Mesothelial cell of epicardium (in vitro differentiated cells): ENCODE measurements around the gene CXADR. TPM values are rescaled to one million over a fixed set of nuclear protein-coding genes. Genes with fewer than 3 reads are reported as not detected.
A peak's percentile ranks its signal among the peaks of the same experiment; 100 is the strongest.
"Not testable (repeated sequence)": the region's sequence is repeated elsewhere in the genome, so short reads cannot be mapped to it uniquely, and the experiment has no call there.

Source experiments
- DNase-seq, 2 experiments: peaks; one replicate each; pipeline ENCODE4 v3.0.0; 2021; ENCODE audit warnings: low spot score in 2 of 2; ENCODE audit not compliant: unreplicated experiment in 2 of 2
- H3K27ac Mint-ChIP-seq: 2 replicates; pipeline ENCODE4 v1.8.0; 2021; ENCODE audit warnings: mixed read lengths
- H3K27me3 Mint-ChIP-seq: 2 replicates; pipeline ENCODE4 v1.8.0; 2021; ENCODE audit warnings: low read depth, mixed read lengths
- H3K36me3 Mint-ChIP-seq: 2 replicates; pipeline ENCODE4 v1.8.0; 2021; ENCODE audit warnings: mixed read lengths
- H3K4me1 Mint-ChIP-seq: 2 replicates; pipeline ENCODE4 v1.8.0; 2021; ENCODE audit warnings: mixed read lengths
- H3K4me3 Mint-ChIP-seq: 2 replicates; pipeline ENCODE4 v1.8.0; 2021; ENCODE audit warnings: mild to moderate bottlenecking, moderate library complexity, mixed read lengths
- H3K9me3 Mint-ChIP-seq: 2 replicates; pipeline ENCODE4 v1.8.0; 2021; ENCODE audit warnings: mixed read lengths
- total RNA-seq: library from RNA; stranded (reverse); gene quantifications from 3 replicates; pipeline ENCODE4 v1.2.1, GENCODE V29; 2021
- TF ChIP-seq, protein P1 (sequence below): fragments of 200-600 bp; sonication (generic); IDR thresholded peaks from one replicate; pipeline ENCODE4 v1.5.0; 2021; ENCODE audit warnings: antibody characterized with exemption; ENCODE audit not compliant: unreplicated experiment

Gene CXADR
- total RNA-seq, 1 donor from 2014 or later: 37.5 TPM

DNA sequence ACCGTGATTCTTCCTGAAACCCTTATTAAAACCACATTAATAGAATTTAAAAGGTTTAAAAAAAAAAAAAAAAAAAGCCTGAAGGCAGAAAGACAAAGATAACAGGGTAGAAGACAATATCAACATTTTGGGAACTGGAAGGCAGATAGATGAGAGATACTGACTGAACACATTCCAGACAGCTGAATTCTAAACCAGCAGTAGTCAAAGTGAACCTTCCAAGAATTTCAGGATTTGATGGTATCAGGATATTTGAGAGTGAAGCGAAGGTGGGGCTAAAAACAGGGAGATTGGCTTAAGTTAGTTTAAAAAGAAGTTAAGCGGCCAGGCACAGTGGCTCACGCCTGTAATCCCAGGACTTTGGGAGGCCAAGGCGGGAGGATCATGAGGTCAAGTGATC, 5.3 kb upstream of the CXADR start:
- Mint-ChIP-seq H3K27me3 (peaks cover 12% of the 10 kb centered on the region), H3K27ac (no peak overlapping the region), H3K9me3 (peaks cover 7% of the 10 kb centered on the region), H3K4me3 (no peak overlapping the region), H3K36me3 (peaks cover 4% of the 10 kb centered on the region), H3K4me1 (peaks cover 8% of the 10 kb centered on the region)
- TF ChIP-seq, protein P1, sequence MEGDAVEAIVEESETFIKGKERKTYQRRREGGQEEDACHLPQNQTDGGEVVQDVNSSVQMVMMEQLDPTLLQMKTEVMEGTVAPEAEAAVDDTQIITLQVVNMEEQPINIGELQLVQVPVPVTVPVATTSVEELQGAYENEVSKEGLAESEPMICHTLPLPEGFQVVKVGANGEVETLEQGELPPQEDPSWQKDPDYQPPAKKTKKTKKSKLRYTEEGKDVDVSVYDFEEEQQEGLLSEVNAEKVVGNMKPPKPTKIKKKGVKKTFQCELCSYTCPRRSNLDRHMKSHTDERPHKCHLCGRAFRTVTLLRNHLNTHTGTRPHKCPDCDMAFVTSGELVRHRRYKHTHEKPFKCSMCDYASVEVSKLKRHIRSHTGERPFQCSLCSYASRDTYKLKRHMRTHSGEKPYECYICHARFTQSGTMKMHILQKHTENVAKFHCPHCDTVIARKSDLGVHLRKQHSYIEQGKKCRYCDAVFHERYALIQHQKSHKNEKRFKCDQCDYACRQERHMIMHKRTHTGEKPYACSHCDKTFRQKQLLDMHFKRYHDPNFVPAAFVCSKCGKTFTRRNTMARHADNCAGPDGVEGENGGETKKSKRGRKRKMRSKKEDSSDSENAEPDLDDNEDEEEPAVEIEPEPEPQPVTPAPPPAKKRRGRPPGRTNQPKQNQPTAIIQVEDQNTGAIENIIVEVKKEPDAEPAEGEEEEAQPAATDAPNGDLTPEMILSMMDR: no peak
- DNase-seq: no peak

DNA sequence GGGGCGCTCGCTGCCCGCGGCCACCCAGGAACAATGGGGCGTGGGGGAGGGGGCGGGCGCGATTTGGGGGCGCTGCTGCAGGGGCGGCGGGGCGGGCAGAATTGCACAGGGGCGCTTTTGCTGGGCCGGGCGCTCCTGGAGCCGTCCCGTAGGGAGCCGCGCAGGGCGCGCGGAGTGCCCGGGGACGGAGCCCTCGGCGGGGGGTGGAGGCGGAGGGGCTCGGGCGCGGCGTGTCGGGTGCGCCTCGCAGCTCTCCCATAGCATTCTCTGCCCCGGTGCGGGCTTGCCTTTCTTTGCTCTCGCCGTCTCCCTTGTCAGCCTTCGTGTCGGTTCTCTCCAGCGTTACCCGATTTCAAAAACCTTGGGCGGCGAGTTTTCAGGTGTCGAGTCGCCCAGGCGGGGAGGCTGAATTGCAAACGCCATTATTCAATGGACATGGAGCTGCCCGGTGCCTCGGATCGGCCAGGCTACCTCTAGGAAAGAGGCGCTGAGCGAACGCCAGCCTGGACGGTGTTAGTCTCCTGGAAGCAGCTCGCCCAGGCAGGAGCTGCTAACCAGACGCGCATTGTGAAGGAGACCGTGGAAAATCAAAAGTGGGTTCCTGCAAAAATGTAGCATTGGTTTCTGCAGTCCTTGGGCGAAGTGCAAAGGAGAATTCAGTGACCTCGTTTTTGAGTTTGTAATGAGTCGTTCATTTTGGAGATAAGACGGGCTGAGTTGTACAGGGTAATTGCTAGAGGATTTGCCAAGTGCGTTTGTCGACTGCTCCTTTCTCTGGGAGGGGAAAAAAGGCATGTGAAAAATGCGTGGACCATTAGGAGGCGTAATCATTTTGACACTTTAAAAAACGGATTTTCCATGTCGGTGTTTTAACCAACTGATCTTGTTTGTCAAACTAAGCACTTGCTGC, 626 bp downstream of the CXADR start:
- TF ChIP-seq, protein P1: no peak
- H3K27me3 Mint-ChIP-seq: peaks cover 19% of the 10 kb centered on the region
- peak overlapping the region; percentile 98 for H3K27ac Mint-ChIP-seq
- peak; percentile 35 to 58 for DNase-seq
- H3K36me3 Mint-ChIP-seq: no peaks in the 10 kb centered on the region
- H3K4me1 Mint-ChIP-seq: peaks cover 24% of the 10 kb centered on the region
- H3K4me3 Mint-ChIP-seq: peak overlapping the region; percentile 90
- no peaks in the 10 kb centered on the region for H3K9me3 Mint-ChIP-seq

DNA sequence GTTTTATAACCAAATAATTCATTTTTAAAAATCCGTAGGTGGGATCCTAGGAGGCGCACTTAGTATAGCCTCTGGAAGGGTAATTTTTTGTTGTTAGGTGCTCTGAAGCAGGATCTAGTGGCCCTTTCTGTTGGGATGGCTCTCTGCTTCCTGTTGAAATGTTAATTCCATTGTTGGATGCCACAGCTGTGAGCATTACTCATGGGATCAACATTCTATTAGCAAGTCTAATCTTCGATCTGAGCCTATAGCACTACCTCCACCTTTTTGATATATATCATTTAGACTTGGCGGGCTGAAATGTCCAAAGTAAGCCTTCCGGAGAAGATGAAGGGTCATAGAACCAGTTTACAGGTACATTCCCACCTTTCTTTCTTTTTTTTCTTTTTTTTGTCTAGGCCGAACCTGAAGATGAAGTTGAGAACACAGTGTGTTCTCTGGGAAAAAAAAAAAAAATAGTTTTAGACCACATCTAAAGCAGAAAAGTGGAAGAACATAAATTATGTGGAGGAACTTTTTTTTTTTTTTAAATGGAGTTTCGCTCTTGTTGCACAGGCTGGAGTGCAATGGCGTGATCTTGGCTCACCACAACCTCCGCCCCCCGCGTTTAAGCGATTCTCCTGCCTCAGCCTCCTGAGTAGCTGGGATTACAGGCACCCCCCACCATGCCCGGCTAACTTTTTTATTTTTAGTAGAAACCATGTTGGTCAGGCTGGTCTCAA, 1.4 kb downstream of the CXADR start:
- no peaks in the 10 kb centered on the region for H3K9me3 Mint-ChIP-seq
- peaks cover 24% of the 10 kb centered on the region for H3K4me1 Mint-ChIP-seq
- peak overlapping the region; percentile 90 for H3K4me3 Mint-ChIP-seq
- no peak for DNase-seq
- no peaks in the 10 kb centered on the region for H3K36me3 Mint-ChIP-seq
- H3K27ac Mint-ChIP-seq: peak overlapping the region; percentile 98
- peaks cover 19% of the 10 kb centered on the region for H3K27me3 Mint-ChIP-seq
- TF ChIP-seq, protein P1: no peak

DNA sequence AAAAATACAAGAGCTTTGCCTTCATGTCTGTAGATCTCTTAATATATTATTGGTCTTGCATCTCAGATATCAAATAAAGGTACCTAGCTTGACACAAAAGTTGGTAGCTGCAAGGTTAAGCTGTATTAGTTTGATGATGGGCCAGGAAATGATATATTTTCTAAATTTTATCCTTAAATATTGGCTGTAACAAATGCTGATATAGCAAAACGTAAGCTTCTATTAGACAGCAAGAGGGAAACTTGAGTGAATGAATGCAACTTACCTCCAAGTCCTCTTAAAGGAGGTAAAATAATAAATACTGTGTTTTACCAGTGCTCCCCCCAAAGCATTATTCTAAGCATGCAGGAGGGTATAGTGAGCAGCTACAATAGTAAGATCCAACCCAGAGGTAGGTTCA, 4.2 kb downstream of the CXADR start:
- not testable (repeated sequence) for H3K4me3 Mint-ChIP-seq, DNase-seq, H3K27ac Mint-ChIP-seq, H3K9me3 Mint-ChIP-seq, H3K27me3 Mint-ChIP-seq, H3K36me3 Mint-ChIP-seq
- peaks cover 24% of the 10 kb centered on the region for H3K4me1 Mint-ChIP-seq

DNA sequence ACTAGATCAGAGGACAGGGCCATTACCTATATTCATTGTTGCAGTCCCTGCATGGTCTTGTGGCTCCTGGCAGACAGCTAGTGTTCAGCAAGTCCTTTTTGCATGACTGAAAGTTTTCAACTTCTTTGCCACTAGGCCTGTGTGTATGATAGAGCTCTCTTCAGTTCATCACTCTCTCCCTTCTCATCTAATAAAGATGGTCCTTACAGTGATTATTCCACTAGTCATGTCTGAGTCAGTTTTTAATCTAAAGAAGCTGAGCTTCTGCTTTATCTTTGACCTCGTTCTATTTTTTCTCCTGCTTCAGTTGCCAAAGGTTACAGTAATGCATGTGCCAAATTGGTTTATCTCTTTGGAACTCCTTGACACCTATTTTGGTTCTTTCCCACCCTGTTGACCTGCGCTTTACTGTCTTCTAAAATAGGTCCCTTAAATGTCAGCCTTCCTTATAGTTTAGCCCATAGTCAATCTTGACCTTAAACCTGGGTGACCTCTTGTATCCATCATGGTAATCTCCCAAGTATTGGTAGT, 6.4 kb downstream of the CXADR start:
- Mint-ChIP-seq H3K4me1 (peaks cover 12% of the 10 kb centered on the region), H3K27ac (no peak overlapping the region), H3K4me3 (no peak overlapping the region), H3K9me3 (no peaks in the 10 kb centered on the region), H3K36me3 (peaks cover 1% of the 10 kb centered on the region), H3K27me3 (peaks cover 1% of the 10 kb centered on the region)
- no peak for DNase-seq
- TF ChIP-seq, protein P1: no peak
